Activated CD4-positive, alpha-beta T cell treated with anti-CD3 and anti-CD28 coated beads, Interleukin-2, Interleukin-4, amounts not matched to agents 100 ng/mL and 50 ng/mL, durations not matched to agents 16 hours and 8 hours (primary cell): Measurements from ENCODE around the gene NFIA.
"Not testable (repeated sequence)": the region's sequence is repeated elsewhere in the genome, so short reads cannot be mapped to it uniquely, and the experiment has no call there.

Source experiments
- DNase-seq: peaks from one replicate; pipeline ENCODE4 v3.0.0-alpha.2; 2020; ENCODE audit warnings: low spot score

Gene NFIA

DNA sequence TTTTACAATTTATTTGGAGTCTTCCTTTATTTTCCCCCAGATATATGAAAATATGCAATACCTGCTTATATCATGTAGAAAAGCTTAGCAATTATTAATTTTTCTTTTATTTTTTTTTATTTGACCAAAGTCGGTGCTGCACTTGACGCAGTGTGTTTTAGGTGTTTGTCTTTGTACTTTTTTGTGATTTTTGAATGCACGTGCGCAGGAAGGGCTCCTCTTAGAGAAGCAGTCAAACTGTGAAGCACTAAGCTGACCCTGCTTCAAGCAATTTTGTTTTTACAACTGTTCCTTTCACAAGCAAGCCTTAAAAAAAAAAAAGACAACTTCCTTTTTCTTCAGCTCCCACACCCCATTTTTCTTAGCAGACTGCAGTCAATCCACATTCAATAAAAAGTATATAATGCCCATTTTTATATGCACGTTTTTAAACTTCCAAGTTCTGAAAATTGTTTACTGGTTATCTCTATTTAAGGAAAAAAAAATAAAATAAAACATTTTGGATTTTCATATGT, 375.2 kb downstream of the NFIA start:
- no peak for DNase-seq

GRCh38 chr1:61459345-61459744, 377.0 kb downstream of the NFIA start:
- DNase-seq = no peak

DNA sequence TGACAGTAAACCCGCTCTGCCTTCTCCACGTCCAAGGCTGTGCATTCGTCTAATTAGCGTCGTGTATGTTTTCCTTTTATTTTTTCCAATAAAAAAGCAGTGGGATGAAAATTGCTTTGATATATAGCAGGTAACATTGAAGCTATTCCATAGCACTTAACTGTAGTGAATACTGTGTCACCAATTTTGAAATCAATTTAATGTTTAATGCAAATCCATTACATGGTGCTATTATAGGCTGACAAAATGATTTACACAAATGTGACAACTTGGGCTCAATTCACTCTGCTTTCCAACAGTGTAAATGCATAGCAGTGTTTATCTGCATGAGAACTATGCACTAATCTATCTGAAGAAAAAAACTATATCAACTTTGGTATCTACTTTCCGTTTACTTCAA, 377.8 kb downstream of the NFIA start:
- DNase-seq = no peak

GRCh38 chr1:61461406-61462384, 379.3 kb downstream of the NFIA start:
- DNase-seq = no peak

- DNase-seq = no peak
Observed at GRCh38 chr1:61462628-61463027, 380.3 kb downstream of the NFIA start.

- DNase-seq = no peak
Observed at GRCh38 chr1:61463220-61463619, 380.9 kb downstream of the NFIA start.

GRCh38 chr1:61467836-61468235, 385.5 kb downstream of the NFIA start:
- DNase-seq = not testable (repeated sequence)

DNA sequence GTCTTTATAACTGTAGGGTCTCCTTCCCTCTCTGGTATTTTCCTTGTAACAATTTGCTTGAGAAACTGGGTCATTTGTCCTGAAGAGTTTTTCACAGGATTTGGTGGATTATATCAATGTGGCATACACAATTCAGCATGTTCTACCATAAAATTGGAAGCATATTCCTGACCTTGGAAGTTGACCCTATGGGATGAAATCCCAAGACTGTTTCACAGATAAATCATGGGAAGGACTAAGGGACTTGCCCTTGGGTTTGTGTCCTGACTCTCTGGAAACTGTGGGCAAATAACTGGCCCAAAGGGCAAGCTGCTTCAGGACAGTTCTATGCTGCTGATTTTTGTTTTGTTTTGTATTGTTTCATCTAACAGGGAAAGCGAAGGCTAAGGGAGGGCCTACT, 387.0 kb downstream of the NFIA start:
- no peak for DNase-seq

- DNase-seq = no peak
Observed at GRCh38 chr1:61472876-61473275, 390.5 kb downstream of the NFIA start.

DNA sequence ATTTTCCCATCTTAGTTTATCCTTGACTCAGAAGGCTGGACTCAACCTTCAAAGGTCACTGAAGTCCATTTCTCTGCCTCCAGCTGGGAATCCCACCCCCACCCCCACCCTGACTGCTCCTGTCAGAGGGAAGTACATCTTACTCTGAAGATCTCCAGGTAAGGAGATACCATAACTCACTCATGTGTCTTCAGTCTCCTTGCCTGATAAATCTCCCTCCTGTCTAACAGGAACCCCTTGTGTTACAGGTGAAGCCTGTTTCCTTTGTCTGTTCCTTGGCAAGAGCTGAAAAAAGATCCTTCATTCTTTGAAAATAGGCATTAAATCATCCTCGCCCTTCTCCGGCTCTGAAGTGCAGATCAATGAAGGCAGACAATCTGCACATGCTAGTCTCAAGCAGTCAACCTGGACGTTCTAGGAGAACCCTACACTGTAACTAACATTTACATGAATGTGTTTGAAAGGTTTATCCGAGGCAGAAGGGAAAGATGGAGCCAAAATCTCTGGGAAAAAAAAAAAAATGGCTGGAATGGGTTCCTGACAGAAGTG, 392.0 kb downstream of the NFIA start:
- DNase-seq = no peak

GRCh38 chr1:61474963-61475362, 392.6 kb downstream of the NFIA start:
- no peak for DNase-seq

GRCh38 chr1:61477301-61477700, 394.9 kb downstream of the NFIA start:
- no peak for DNase-seq

DNA sequence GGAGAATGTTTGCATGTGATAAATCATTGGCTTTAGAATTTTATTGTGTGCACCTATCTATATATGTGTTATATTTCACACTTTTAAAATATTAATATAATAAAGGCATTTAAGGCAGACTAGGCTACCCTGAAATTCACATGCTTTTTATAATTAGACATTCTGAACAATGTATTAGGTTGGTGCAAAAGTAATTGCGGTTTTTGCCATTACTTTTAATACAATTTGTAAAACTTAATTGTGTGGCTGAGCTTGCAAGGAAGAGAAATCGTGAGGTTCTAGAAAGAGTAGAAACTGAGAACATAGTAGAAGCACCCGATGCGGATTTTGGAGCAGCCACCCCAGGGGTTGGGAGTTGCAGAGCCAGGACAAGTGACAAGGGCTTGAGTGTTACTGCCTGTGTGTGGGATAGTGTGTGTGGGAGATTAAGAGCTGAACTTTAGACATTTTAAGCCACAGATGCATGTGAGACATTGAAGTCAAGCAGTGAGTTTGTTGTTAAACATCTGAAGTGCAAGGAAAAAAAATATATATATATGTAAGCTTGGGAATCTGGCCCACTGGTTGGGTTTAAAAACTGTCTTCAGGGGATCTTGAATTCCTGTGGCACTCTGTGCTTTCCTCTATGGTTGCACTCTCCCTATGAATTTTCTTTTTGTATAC, 398.0 kb downstream of the NFIA start:
- DNase-seq = no peak

DNA sequence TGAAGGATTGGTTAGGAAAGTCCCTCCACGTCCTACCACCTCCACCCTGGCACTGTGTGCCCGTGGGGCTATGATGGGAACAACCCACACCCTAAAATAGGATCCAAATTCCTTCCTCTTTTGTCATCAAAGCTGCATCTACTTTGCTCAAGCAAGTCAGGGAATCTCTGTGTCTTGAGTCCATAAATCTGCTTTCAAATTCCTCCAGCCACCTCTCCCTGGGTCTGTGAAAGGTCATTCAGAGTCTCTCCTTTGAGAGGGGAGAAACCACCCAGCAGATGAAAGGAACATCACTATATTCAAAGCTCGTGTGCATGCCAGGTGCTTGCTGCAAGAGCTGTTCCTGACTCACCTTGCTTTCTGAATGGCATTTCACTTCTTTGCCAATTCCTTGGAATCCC, 399.0 kb downstream of the NFIA start:
- DNase-seq = no peak

GRCh38 chr1:61482170-61482734, 399.9 kb downstream of the NFIA start:
- no peak for DNase-seq

DNA sequence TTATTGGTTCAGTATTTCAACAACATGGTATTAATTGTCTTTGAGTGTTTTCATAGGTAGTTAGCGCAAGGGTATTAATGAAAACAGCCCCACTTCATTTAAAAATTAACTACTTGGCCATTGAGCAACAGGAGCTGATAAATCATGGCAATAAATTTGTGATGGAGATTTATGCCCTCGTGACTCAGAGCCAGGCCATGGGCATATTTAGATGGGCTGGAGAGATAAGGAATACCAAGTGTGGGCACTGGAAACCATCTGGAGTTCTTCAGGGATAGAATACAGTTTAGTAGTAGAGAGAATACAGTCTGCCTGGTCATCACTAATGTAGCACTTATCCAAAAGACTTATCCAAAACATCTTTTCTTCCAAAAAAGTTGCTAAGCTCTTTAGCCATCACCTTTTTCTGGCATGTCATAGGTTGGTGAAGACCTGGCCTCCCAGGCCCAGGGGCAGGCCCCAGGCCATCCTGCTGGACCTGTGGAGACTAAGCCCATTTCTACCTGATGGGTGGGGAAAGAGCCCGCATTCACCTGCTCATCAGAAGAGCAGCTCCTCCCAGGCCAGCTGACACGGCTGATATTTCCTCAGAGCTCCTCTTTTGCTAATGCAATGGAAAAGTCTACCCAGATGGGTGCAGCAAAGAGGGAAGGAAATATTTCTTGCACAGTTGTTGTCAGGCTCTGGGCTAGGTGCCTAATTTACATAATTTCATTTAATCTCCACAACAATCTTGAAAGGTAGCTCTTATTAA, 404.6 kb downstream of the NFIA start:
- no peak for DNase-seq

DNA sequence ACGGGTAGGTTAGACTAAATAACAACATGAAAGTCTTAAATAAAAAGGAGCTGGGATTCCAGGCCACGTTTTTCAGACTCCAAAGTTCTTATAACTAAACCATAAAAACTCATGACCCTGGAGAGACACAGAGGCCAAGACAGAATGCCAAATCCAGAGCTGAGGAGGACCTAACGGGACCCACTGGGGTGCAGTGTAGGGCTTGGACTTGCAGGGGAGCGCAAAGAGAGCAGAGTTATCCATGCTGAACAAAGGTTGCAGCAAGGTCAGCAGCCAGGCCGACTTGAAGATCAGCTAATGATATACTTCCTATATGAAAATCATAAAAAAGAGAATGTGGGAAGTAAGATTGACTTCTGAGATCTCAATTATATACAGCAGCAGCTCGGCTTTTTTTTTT, 405.4 kb downstream of the NFIA start:
- DNase-seq = no peak

DNA sequence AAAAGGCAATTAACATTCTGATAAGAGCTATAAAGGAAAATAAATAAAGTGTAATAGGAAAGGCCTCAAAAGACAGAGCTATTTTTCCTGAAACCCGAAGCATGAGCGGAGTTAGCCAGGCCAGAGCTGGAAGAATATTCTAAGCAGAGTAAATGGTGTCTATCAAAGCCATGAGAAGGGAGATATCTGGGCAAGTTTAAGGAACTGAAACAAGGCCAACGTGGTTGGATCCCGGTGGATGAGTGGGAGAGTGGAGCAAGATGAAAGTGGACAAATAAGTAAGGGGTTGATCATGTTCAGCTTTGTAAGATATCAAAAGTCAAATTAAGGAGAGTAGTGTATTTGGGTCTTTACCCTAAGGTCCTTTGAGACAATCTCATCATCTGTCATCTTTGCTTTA, 408.6 kb downstream of the NFIA start:
- DNase-seq = no peak

- no peak for DNase-seq
Observed at GRCh38 chr1:61491497-61491896, 409.1 kb downstream of the NFIA start.

DNA sequence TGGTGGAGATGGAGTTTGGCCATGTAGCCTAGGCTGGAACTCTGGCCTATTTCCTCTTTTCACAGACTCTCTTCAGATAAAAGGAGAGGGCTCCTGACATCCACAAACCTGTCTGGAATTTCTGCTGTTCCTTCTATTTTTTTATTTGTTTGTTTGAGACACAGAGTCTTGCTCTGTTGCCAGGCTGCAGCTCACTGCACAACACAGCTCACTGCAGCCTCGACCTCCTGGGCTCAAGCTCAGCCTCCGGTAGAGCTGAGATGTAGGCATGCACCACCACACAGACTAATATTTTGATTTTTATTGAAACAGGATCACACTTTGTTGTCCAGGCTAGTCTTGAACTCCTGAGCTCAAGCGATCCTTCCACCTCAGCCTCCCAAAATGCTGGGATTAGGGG, 411.6 kb downstream of the NFIA start:
- DNase-seq = no peak

DNA sequence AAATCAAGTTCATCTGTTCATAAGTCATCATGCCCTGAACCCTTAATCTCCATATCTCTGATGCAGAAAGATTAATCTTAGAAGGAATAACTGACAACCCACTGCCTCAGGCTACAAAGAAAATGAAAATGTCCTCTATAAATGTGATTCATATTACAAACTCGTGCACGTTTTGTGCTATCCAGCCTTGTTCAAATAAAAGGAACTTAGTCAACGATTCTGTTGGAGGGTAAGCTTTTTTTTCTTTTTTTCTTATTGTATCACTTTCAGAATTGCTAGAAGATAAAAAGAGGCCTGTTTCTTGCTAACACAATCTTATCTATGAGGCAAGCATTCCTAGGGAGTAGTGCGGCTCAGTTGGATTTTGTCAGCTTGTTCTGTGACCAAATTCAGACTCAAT, 414.1 kb downstream of the NFIA start:
- DNase-seq = no peak

DNA sequence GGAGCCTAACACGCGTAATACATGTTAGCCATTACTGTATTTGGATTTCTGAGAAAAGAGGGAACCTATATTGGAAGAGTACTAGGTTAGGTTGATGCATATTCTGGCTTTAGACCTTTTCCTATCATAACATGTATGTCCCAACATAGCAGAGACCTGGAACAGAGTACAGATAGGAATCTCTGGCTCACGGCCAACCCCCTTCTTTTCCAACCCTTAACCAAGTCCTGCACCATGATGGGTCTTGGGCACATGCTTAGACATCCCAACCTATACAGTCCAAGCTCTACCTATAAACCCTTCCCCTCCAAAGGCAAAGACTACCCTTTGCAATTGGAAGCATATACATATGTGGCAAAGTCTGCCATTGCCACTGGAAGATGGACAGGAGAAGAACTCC, 414.7 kb downstream of the NFIA start:
- DNase-seq = no peak
